GM23248 (cell line): ENCODE results near the gene EEF2K. TPM values are rescaled to one million over a fixed set of nuclear protein-coding genes. Genes with fewer than 3 reads are reported as not detected.

ENCODE experiments used
- DNase-seq: peaks from one replicate; pipeline ENCODE4 v3.0.0-alpha.2; 2015
- H2AFZ ChIP-seq: fragments of 200-600 bp; sonication (generic); 2 replicates; pipeline ENCODE4 v1.6.1; 2016; ENCODE audit warnings: antibody characterized with exemption
- H3F3A ChIP-seq: fragments of 200-600 bp; sonication (generic); 2 replicates; pipeline ENCODE4 v1.6.1; 2016; ENCODE audit warnings: mild to moderate bottlenecking, antibody characterized with exemption, mixed run types; ENCODE audit not compliant: insufficient read depth
- H3K27ac ChIP-seq: fragments of 200-600 bp; sonication (generic); 2 replicates; pipeline ENCODE4 v1.5.1; 2016; ENCODE audit warnings: mild to moderate bottlenecking
- H3K27me3 ChIP-seq: fragments of 200-600 bp; sonication (generic); replicated peaks from 2 replicates; pipeline ENCODE4 v1.6.1; 2016; ENCODE audit warnings: mild to moderate bottlenecking; ENCODE audit not compliant: insufficient read depth
- H3K36me3 ChIP-seq: fragments of 200-600 bp; sonication (generic); 2 replicates; pipeline ENCODE4 v1.6.1; 2016; ENCODE audit warnings: low read depth, mild to moderate bottlenecking
- H3K4me1 ChIP-seq: fragments of 200-600 bp; sonication (generic); 2 replicates; pipeline ENCODE4 v1.6.1; 2016; ENCODE audit warnings: mild to moderate bottlenecking; ENCODE audit not compliant: insufficient read depth
- H3K4me2 ChIP-seq: fragments of 200-600 bp; sonication (generic); one replicate; pipeline ENCODE4 v1.6.1; 2016; ENCODE audit warnings: mild to moderate bottlenecking; ENCODE audit not compliant: unreplicated experiment
- H3K4me3 ChIP-seq: fragments of 200-600 bp; sonication (generic); 2 replicates; pipeline ENCODE4 v1.5.1; 2016; ENCODE audit warnings: mild to moderate bottlenecking
- H3K79me2 ChIP-seq: fragments of 200-600 bp; sonication (generic); 2 replicates; pipeline ENCODE4 v1.6.1; 2016; ENCODE audit warnings: mild to moderate bottlenecking; ENCODE audit not compliant: insufficient read depth
- H3K9ac ChIP-seq: fragments of 200-600 bp; sonication (generic); 2 replicates; pipeline ENCODE4 v1.6.1; 2016; ENCODE audit warnings: mild to moderate bottlenecking
- H3K9me2 ChIP-seq: fragments of 200-600 bp; sonication (generic); 2 replicates; pipeline ENCODE4 v1.6.1; 2016; ENCODE audit warnings: mixed run types, mild to moderate bottlenecking, moderate library complexity; ENCODE audit not compliant: insufficient read depth
- H3K9me3 ChIP-seq: fragments of 200-600 bp; sonication (generic); one replicate; pipeline ENCODE4 v1.6.1; 2017; ENCODE audit warnings: low read depth
- H4K20me1 ChIP-seq: fragments of 200-600 bp; sonication (generic); 2 replicates; pipeline ENCODE4 v1.6.0; 2016; ENCODE audit not compliant: insufficient read depth
- EZH2 ChIP-seq: fragments of 200-600 bp; sonication (generic); IDR thresholded peaks from 2 replicates; pipeline ENCODE4 v1.6.1; 2018; ENCODE audit warnings: antibody characterized with exemption, mild to moderate bottlenecking; ENCODE audit not compliant: insufficient read depth, poor library complexity, severe bottlenecking
- EZH2phosphoT487 ChIP-seq: fragments of 200-600 bp; sonication (generic); IDR thresholded peaks from 2 replicates; pipeline ENCODE4 v1.6.1; 2018; ENCODE audit warnings: antibody characterized with exemption, moderate library complexity, mild to moderate bottlenecking, low read depth; ENCODE audit not compliant: insufficient read depth
- WGBS, 2 experiments: methylation state at CpG; one replicate each; pipeline ENCODE4 v1.1.6; 2015 to 2017; ENCODE audit warnings: low lambda C conversion rate in 2 of 2, low coverage in 1 of 2; ENCODE audit errors: missing lambda C conversion rate in 2 of 2; 5-methylcytosine and 5-hydroxymethylcytosine counted together
- in situ Hi-C: fragments of 300-500 bp; cut with MboI; formaldehyde crosslinking; loops from 2 replicates; pipeline ENCODE4 v1.15.0; 2020
- polyA plus RNA-seq: library from polyadenylated mRNA; unstranded; fragments of >200 nt; fragmentation: Nextera tagmentation; extraction: Ambion mirVana; gene quantifications from 2 replicates; pipeline ENCODE4 v1.2.1, GENCODE V29; 2016
- total RNA-seq: library from RNA; depleted of rRNA; stranded (reverse); fragments of >200 nt; shearing (Covaris generic); gene quantifications from 2 replicates; pipeline ENCODE4 v1.2.3, GENCODE V29; 2014

EEF2K gene
- total and polyA plus RNA-seq, 2 experiments from 2014 or later = 8.7 to 16.6 TPM

DNA sequence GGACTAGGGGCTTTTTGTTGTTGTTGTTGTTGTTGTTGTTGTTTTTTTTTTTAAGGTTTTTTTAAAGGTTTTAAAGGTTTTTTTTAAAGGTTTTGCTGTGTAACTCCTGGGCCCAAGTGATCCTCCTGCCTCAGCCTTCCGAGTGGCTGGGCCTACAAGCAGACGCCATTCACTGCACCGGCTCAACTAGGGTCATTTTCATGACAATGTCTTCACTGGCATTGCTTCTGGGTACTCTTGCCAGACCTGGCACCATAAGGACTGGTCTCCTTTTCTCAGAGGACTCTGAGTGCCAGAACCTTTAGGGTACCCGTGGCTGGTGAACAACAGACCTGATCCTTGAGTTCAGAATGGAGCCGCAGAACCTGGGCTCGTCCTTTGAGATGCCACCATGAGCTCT is 111.5 kb downstream of the EEF2K start:
- H3K9me3 ChIP-seq = no peaks in the 10 kb centered on the region
- no peak for DNase-seq

DNA sequence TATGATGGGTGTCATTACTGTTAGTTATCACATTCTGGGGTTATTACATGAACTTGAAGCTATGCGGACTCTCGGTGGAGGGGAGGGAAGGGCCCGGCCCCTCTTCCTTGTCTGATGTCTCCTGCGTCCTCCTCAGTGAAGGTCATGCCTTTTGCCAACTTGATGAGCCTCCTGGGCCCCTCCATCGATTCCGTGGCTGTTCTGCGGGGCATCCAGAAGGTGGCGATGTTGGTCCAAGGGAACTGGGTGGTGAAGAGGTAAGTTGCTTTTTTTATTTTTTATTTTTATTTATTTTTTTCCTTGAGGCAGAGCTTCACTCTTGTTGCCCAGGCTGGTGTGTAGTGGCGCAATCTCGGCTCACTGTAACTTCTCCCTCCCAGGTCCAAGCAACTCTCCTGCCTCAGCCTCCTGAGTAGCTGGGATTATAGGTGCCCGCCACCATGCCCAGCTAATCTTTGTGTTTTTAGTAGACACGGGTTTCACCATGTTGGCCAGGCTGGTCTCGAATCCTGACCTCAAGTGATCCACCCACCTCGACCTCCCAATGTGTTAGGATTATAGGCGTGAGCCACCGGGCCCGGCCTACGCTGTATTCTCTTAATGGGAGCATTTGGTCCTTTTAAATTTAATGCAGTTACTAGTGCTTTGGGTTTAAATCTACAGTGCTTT is 112.7 kb downstream of the EEF2K start:
- 92 to 94% methylated on average over 18 of the region's 18 CpGs for WGBS, 2 experiments
- Histone ChIP-seq H3K9ac (no peak overlapping the region), H3K27me3 (no peaks in the 10 kb centered on the region), H4K20me1 (no peaks in the 10 kb centered on the region), H3K4me1 (no peaks in the 10 kb centered on the region), H2AFZ (no peak overlapping the region), H3K36me3 (peaks cover 3% of the 10 kb centered on the region; the same call in 1 of the 2 replicates), H3K27ac (no peak overlapping the region), H3F3A (peaks cover 6% of the 10 kb centered on the region; the same call in 1 of the 2 replicates), H3K9me2 (no peaks in the 10 kb centered on the region), H3K79me2 (no peaks in the 10 kb centered on the region), H3K4me3 (no peak overlapping the region), H3K9me3 (no peaks in the 10 kb centered on the region), H3K4me2 (no peak overlapping the region)
- in situ Hi-C loops = loop anchor here (25.0 kb wide), 1 partner anchor 1132 kb away; no protein-coding TSS in a partner anchor
- DNase-seq = peak; percentile 54
- TF ChIP-seq EZH2 = no peak
- no peak for TF ChIP-seq EZH2phosphoT487

More for the DNA sequence above, 111.5 kb downstream of the EEF2K start:
- 84 to 89% methylated on average over 6 of the region's 6 CpGs for WGBS, 2 experiments
- Histone ChIP-seq H3K27ac (no peak overlapping the region), H3K27me3 (no peaks in the 10 kb centered on the region), H3K9ac (no peak overlapping the region), H3K9me2 (no peaks in the 10 kb centered on the region), H3K79me2 (no peaks in the 10 kb centered on the region), H3K36me3 (peaks cover 3% of the 10 kb centered on the region; the same call in 1 of the 2 replicates), H2AFZ (no peak overlapping the region), H3K4me2 (no peak overlapping the region), H3K4me1 (no peaks in the 10 kb centered on the region), H3F3A (peaks cover 6% of the 10 kb centered on the region; the same call in 1 of the 2 replicates), H3K4me3 (no peak overlapping the region), H4K20me1 (no peaks in the 10 kb centered on the region)
- TF ChIP-seq EZH2 (no peak), EZH2phosphoT487 (no peak)
- in situ Hi-C loops = loop anchor here (25.0 kb wide), 1 partner anchor 1130 kb away; no protein-coding TSS in a partner anchor

DNA sequence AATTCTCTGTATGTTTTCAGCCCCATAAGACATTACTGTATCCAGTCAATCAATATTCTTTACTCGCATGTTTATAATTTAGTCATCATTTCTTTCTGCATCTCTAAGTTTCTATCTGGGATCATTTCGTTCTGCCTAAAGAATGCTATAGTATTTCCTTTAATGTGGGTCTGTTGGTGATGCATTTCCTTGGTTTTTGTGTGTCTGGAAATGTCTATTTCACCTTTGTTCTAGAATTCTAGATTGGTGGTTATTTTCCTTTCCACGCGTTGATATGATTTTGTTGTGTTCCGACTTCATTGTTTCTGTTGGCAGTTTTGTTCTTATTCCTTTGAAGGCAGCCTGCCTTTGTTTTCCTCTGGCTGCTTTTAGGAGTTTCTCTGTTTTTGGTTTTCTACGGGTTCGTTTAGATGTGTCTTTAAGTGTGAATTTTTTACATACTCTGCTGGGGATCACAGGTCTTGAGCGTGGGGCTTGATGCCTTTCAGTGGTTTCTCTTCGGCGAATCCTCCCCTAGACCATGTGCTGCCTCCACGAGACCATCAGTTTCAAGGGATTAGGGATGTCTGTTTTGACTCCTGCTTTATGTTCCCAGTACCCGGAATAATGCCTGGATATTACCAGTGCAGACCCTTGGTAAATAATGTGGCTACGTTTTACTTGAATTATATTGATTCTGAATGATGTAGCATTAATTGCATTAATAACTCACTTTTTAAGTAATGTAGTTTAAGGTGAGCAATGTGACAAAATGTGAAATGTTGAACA is 114.7 kb downstream of the EEF2K start:
- Histone ChIP-seq H3K36me3 (peaks cover 3% of the 10 kb centered on the region; the same call in 1 of the 2 replicates), H3K27ac (no peak overlapping the region), H3K9me2 (no peaks in the 10 kb centered on the region), H2AFZ (no peak overlapping the region), H3K4me2 (no peak overlapping the region), H3K9ac (no peak overlapping the region), H3K27me3 (no peaks in the 10 kb centered on the region), H3K4me3 (no peak overlapping the region), H3K4me1 (no peaks in the 10 kb centered on the region), H3K9me3 (no peaks in the 10 kb centered on the region), H4K20me1 (no peaks in the 10 kb centered on the region), H3F3A (peaks cover 6% of the 10 kb centered on the region; the same call in 1 of the 2 replicates), H3K79me2 (no peaks in the 10 kb centered on the region)
- 79 to 83% methylated on average over 13 of the region's 13 CpGs for WGBS, 2 experiments
- TF ChIP-seq EZH2phosphoT487 = no peak
- no peak for TF ChIP-seq EZH2
- in situ Hi-C loops = loop anchor here (25.0 kb wide), 1 partner anchor 1133 kb away; no protein-coding TSS in a partner anchor
- no peak for DNase-seq

DNA sequence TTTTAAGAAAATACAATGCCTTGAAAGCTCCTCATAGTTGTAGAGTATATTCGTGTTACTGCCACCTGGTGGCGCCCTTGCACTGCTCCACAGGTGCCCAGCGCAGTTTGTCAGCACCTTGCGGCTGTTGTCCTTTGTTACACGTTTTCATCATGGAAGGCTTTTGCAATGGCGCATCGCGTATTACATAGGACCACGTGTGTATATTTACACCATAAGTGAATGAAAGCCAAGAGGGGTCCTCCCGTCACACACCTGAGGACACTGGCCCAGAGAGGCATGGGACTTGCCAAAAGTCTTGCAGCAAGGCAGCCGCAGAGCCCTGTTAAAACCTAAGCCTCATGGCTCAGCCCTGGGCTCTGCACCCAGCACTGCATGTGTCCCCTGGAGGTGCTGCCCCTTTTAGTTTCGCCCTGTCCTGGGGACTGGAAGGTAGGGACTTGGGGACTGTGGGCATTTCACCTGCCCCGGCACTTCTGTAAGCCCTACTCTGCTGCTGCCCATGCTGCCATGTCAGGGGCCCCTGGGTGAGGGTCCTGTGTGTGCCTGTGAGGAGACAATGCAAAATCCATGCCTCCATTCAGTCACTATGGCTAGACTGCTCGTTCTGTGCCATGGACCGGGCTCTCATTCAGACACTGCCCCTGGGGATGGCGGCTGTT is 115.4 kb downstream of the EEF2K start:
- no peaks in the 10 kb centered on the region for H3K9me3 ChIP-seq
- TF ChIP-seq EZH2phosphoT487 (no peak), EZH2 (no peak)
- in situ Hi-C loops = loop anchor here (25.0 kb wide), 1 partner anchor 1134 kb away; no protein-coding TSS in a partner anchor
- no peak overlapping the region for H2AFZ ChIP-seq
- peaks cover 6% of the 10 kb centered on the region; the same call in 1 of the 2 replicates for H3F3A ChIP-seq
- DNase-seq = peak; percentile 81
- H3K36me3 ChIP-seq = peaks cover 3% of the 10 kb centered on the region; the same call in 1 of the 2 replicates
- H3K4me2 ChIP-seq = no peak overlapping the region
- no peak overlapping the region for H3K4me3 ChIP-seq
- H3K4me1 ChIP-seq = no peaks in the 10 kb centered on the region
- no peaks in the 10 kb centered on the region for H3K9me2 ChIP-seq
- H3K9ac ChIP-seq = no peak overlapping the region
- H3K79me2 ChIP-seq = no peaks in the 10 kb centered on the region
- H3K27ac ChIP-seq = no peak overlapping the region
- 50 to 51% methylated on average over 16 of the region's 16 CpGs for WGBS, 2 experiments
- no peaks in the 10 kb centered on the region for H3K27me3 ChIP-seq
- no peaks in the 10 kb centered on the region for H4K20me1 ChIP-seq
